IMR-90 (cell line): ENCODE results near the gene GSK3B. TPM values are rescaled to one million over a fixed set of nuclear protein-coding genes. Genes with fewer than 3 reads are reported as not detected.

Source experiments
- ATAC-seq: fragments of 200-7000 bp; cut with Tn5 transposase; 2 replicates; pipeline ENCODE4 v1.9.1; 2020; ENCODE audit warnings: low read depth, mild to moderate bottlenecking, moderate library complexity
- BruUV-seq: library from RNA; stranded (reverse); fragments of 400-500 nt; replicated peaks from 2 replicates; lab custom pipeline; 2021; lab: Mats Ljungman, UMichigan
- CTCF ChIA-PET: fragments of 300-600 bp; formaldehyde crosslinking; extraction: SDS; loops from one replicate; lab custom pipeline; 2021; ENCODE audit warnings: antibody characterized with exemption; lab: Yijun Ruan, JAX
- POLR2A ChIA-PET: fragments of 300-600 bp; sonication (Branson Sonifier 250); formaldehyde crosslinking; loops from one replicate; lab custom pipeline; 2022; ENCODE audit warnings: antibody characterized with exemption; ENCODE audit not compliant: unreplicated experiment; lab: Charles Lee
- DNase-seq: peaks from one replicate; pipeline ENCODE4 v3.0.0; 2013
- H2AFZ ChIP-seq: replicated peaks from 2 replicates; pipeline ENCODE3; 2013; ENCODE audit warnings: low read length, mild to moderate bottlenecking; ENCODE audit not compliant: poor library complexity
- H2AK5ac ChIP-seq: 2 replicates; pipeline ENCODE4 v1.6.1; 2013; ENCODE audit warnings: low read depth, low read length, inconsistent platforms
- H2AK9ac ChIP-seq: replicated peaks from 2 replicates; pipeline ENCODE3; 2013; ENCODE audit warnings: mild to moderate bottlenecking, low read depth, low read length, moderate library complexity; ENCODE audit not compliant: poor library complexity
- H2BK120ac ChIP-seq: 2 replicates; pipeline ENCODE4 v1.6.1; 2013; ENCODE audit warnings: low read depth, low read length, inconsistent platforms
- H2BK15ac ChIP-seq: 3 replicates; pipeline ENCODE4 v1.6.1; 2013; ENCODE audit warnings: low read depth, low read length, inconsistent platforms
- H2BK20ac ChIP-seq: 2 replicates; pipeline ENCODE4 v1.6.1; 2013; ENCODE audit warnings: low read depth, mild to moderate bottlenecking, inconsistent platforms, low read length, moderate library complexity
- H2BK5ac ChIP-seq: 2 replicates; pipeline ENCODE4 v1.6.1; 2013; ENCODE audit warnings: mild to moderate bottlenecking, low read depth, low read length, inconsistent platforms; ENCODE audit not compliant: poor library complexity, severe bottlenecking
- H3K14ac ChIP-seq: replicated peaks from 2 replicates; pipeline ENCODE4 v1.6.1; 2013; ENCODE audit warnings: low read depth, low read length, inconsistent platforms
- H3K18ac ChIP-seq: 2 replicates; pipeline ENCODE4 v1.6.1; 2013; ENCODE audit warnings: low read depth, low read length, control low read depth
- H3K23ac ChIP-seq: 2 replicates; pipeline ENCODE4 v1.6.1; 2013; ENCODE audit warnings: low read depth, low read length, inconsistent platforms
- H3K27ac ChIP-seq: 2 replicates; pipeline ENCODE4 v1.5.1; 2013; ENCODE audit warnings: mild to moderate bottlenecking, control low read depth, low read length; ENCODE audit not compliant: insufficient read depth
- H3K27me3 ChIP-seq: 2 replicates; pipeline ENCODE4 v1.6.1; 2013; ENCODE audit warnings: low read length; ENCODE audit not compliant: control insufficient read depth, insufficient read depth
- H3K36me3 ChIP-seq: 2 replicates; pipeline ENCODE4 v1.6.1; 2013; ENCODE audit warnings: low read length, mixed read lengths; ENCODE audit not compliant: control insufficient read depth, insufficient read depth
- H3K4ac ChIP-seq: 2 replicates; pipeline ENCODE4 v1.6.1; 2013; ENCODE audit warnings: low read depth, low read length, inconsistent platforms
- H3K4me1 ChIP-seq: 2 replicates; pipeline ENCODE4 v1.6.1; 2013; ENCODE audit warnings: low read length, mixed read lengths; ENCODE audit not compliant: control insufficient read depth, insufficient read depth
- H3K4me2 ChIP-seq: 2 replicates; pipeline ENCODE4 v1.6.1; 2013; ENCODE audit warnings: low read depth, mild to moderate bottlenecking, control low read depth, low read length, moderate library complexity
- H3K4me3 ChIP-seq: 2 replicates; pipeline ENCODE4 v1.5.1; 2013; ENCODE audit warnings: low read depth, mild to moderate bottlenecking, control low read depth, low read length, moderate library complexity; ENCODE audit not compliant: insufficient read depth
- H3K56ac ChIP-seq: 2 replicates; pipeline ENCODE4 v1.6.1; 2013; ENCODE audit warnings: low read length, inconsistent platforms; ENCODE audit not compliant: insufficient read depth; ENCODE audit errors: extremely low read depth
- H3K79me1 ChIP-seq, 2 experiments: 2 replicates each; pipeline ENCODE4 v1.6.1; 2013; ENCODE audit warnings: low read length in 2 of 2, inconsistent platforms in 1 of 2, low read depth in 1 of 2
- H3K9ac ChIP-seq: 2 replicates; pipeline ENCODE4 v1.6.1; 2013; ENCODE audit warnings: low read depth, low read length, control low read depth
- H3K9me1 ChIP-seq: 2 replicates; pipeline ENCODE4 v1.6.1; 2013; ENCODE audit warnings: low read length, inconsistent platforms; ENCODE audit not compliant: insufficient read depth
- H3K9me3 ChIP-seq: 2 replicates; pipeline ENCODE4 v1.6.1; 2013; ENCODE audit warnings: low read length; ENCODE audit not compliant: control insufficient read depth, insufficient read depth
- H4K20me1 ChIP-seq: 2 replicates; pipeline ENCODE4 v1.6.1; 2013; ENCODE audit warnings: low read length, inconsistent platforms; ENCODE audit not compliant: insufficient read depth
- H4K5ac ChIP-seq: 2 replicates; pipeline ENCODE4 v1.6.1; 2013; ENCODE audit warnings: mild to moderate bottlenecking, low read depth, low read length, control low read depth
- H4K8ac ChIP-seq, 2 experiments: 2 replicates each; pipeline ENCODE4 v1.6.1; 2013; ENCODE audit warnings: low read depth in 2 of 2, low read length in 2 of 2, control low read depth in 1 of 2, inconsistent platforms in 1 of 2
- H4K91ac ChIP-seq: 2 replicates; pipeline ENCODE4 v1.6.1; 2013; ENCODE audit warnings: low read depth, low read length, inconsistent platforms; ENCODE audit not compliant: insufficient read depth
- BHLHE40 ChIP-seq: fragments of 150-350 bp; IDR thresholded peaks from 2 replicates; pipeline ENCODE4 v1.6.1; 2016; ENCODE audit warnings: mild to moderate bottlenecking, low read depth, low read length
- CEBPB ChIP-seq: IDR thresholded peaks from 2 replicates; pipeline ENCODE4 v1.6.1; 2012; ENCODE audit warnings: low read depth, low read length, improper control_type of control experiment
- CHD1 ChIP-seq: IDR thresholded peaks from 2 replicates; pipeline ENCODE4 v1.6.1; 2012; ENCODE audit warnings: low read depth, low read length, improper control_type of control experiment
- CTCF ChIP-seq: conservative IDR thresholded peaks from 2 replicates; pipeline ENCODE4 v1.5.1; 2012; ENCODE audit warnings: mild to moderate bottlenecking, low read depth, low read length, improper control_type of control experiment
- FOS ChIP-seq: fragments of 150-350 bp; IDR thresholded peaks from 2 replicates; pipeline ENCODE4 v1.6.1; 2016; ENCODE audit warnings: low read depth, low read length
- MAFK ChIP-seq: IDR thresholded peaks from 2 replicates; pipeline ENCODE4 v1.6.1; 2012; ENCODE audit warnings: low read depth, low read length, improper control_type of control experiment
- MAZ ChIP-seq: IDR thresholded peaks from 2 replicates; pipeline ENCODE4 v1.6.1; 2012; ENCODE audit warnings: low read depth, mild to moderate bottlenecking, low read length, improper control_type of control experiment, moderate library complexity, borderline replicate concordance
- MXI1 ChIP-seq: IDR thresholded peaks from 2 replicates; pipeline ENCODE4 v1.6.1; 2012; ENCODE audit warnings: low read depth, mild to moderate bottlenecking, low read length, moderate library complexity, borderline replicate concordance
- NFE2L2 ChIP-seq: fragments of 150-350 bp; IDR thresholded peaks from 2 replicates; pipeline ENCODE4 v1.6.1; 2016; ENCODE audit warnings: low read depth, mild to moderate bottlenecking, low read length
- RAD21 ChIP-seq: IDR thresholded peaks from 2 replicates; pipeline ENCODE4 v1.6.1; 2012; ENCODE audit warnings: low read length, improper control_type of control experiment
- RCOR1 ChIP-seq: IDR thresholded peaks from 2 replicates; pipeline ENCODE4 v1.6.1; 2012; ENCODE audit warnings: mild to moderate bottlenecking, low read length, improper control_type of control experiment; ENCODE audit not compliant: insufficient replicate concordance
- RFX5 ChIP-seq: IDR thresholded peaks from 2 replicates; pipeline ENCODE4 v1.8.0; 2012; ENCODE audit warnings: low read depth, mild to moderate bottlenecking, low read length, moderate library complexity
- USF2 ChIP-seq: fragments of 150-350 bp; IDR thresholded peaks from 2 replicates; pipeline ENCODE4 v1.6.1; 2017; ENCODE audit warnings: mild to moderate bottlenecking, antibody characterized with exemption, low read length, low read depth
- WGBS, 2 experiments: methylation state at CpG; one replicate each; pipeline versions ENCODE4 v1.1.5 to v1.1.7; 2013; ENCODE audit warnings: missing lambda C conversion rate in 2 of 2; ENCODE audit not compliant: insufficient read length in 1 of 2; ENCODE audit errors: extremely low coverage in 2 of 2; 5-methylcytosine and 5-hydroxymethylcytosine counted together
- dilution Hi-C: fragments of 300-500 bp; cut with HindIII; formaldehyde crosslinking; loops from one replicate; pipeline ENCODE4 v1.14.3; 2018; ENCODE audit warnings: low sequenced_read_pairs; ENCODE audit not compliant: unreplicated experiment
- in situ Hi-C: fragments of 300-500 bp; cut with MboI; formaldehyde crosslinking; loops from 3 replicates; pipeline ENCODE4 v1.14.3; 2019; ENCODE audit warnings: low sequenced_read_pairs, inconsistent platforms, mixed read lengths
- intact Hi-C: fragments of 100-400 bp; cut with micrococcal nuclease; formaldehyde crosslinking; loops from 2 replicates; pipeline ENCODE4 v1.10.0; 2022
- polyA plus RNA-seq, 3 experiments: library from polyadenylated mRNA; depleted of rRNA; stranded (reverse); fragments of >200 nt; gene quantifications; 2 replicates each; pipeline ENCODE4 v1.2.3, GENCODE V29; 2012; ENCODE audit warnings: low replicate concordance in 1 of 3
- total RNA-seq: library from RNA; depleted of rRNA; stranded (reverse); fragments of >200 nt; gene quantifications from 2 replicates; pipeline ENCODE4 v1.2.3, GENCODE V29; 2012

GSK3B gene
- total and polyA plus RNA-seq, 2 of the 4 experiments (the other 2 are of a cell fraction) = 19.2 to 33.2 TPM

- TF ChIP-seq BHLHE40 = no peak
Observed at GRCh38 chr3:119781330-119782198, 312.7 kb downstream of the GSK3B start, which contains the start of gene NR1I2 (continued).

- Histone ChIP-seq H4K20me1 (no peaks in the 10 kb centered on the region), H3K9me1 (no peaks in the 10 kb centered on the region), H3K4me1 (no peaks in the 10 kb centered on the region), H2BK120ac (no peak overlapping the region), H3K79me1 (no peaks in the 10 kb centered on the region), H2BK5ac (no peak overlapping the region), H3K4me3 (no peak overlapping the region), H4K5ac (no peak overlapping the region), H3K4me2 (no peak overlapping the region), H4K91ac (no peak overlapping the region), H3K9ac (no peak overlapping the region), H2AK9ac (no peak overlapping the region), H3K9me3 (no peaks in the 10 kb centered on the region; the same call in 1 of the 2 replicates), H2BK15ac (no peak overlapping the region), H3K27me3 (peaks cover 4% of the 10 kb centered on the region), H2BK20ac (no peak overlapping the region), H2AFZ (no peak overlapping the region), H3K4ac (no peak overlapping the region), H3K18ac (no peak overlapping the region), H3K14ac (no peak overlapping the region), H3K23ac (no peak overlapping the region), H3K56ac (no peak overlapping the region), H3K27ac (no peak overlapping the region), H4K8ac (no peak overlapping the region), H3K36me3 (no peaks in the 10 kb centered on the region), H2AK5ac (no peak overlapping the region)
- BruUV-seq = no TSS peak
- ATAC-seq (no peak), DNase-seq (no peak)
- intact Hi-C loops = no loop called here
- no CpG with 5 or more reads among the region's 2 CpGs for WGBS, 2 experiments
- POLR2A ChIA-PET = no interaction called here
- CTCF ChIA-PET = no interaction called here
- dilution Hi-C loops = no loop called here
- in situ Hi-C loops = no loop called here
- no peak for TF ChIP-seq RCOR1
- TF ChIP-seq MXI1 = no peak
- no peak for TF ChIP-seq RFX5
- TF ChIP-seq MAFK = no peak
- no peak for TF ChIP-seq RAD21
- TF ChIP-seq CTCF = no peak
- no peak for TF ChIP-seq MAZ
- no peak for TF ChIP-seq NFE2L2
- TF ChIP-seq FOS = no peak
- TF ChIP-seq BHLHE40 = no peak
- TF ChIP-seq USF2 = no peak
- TF ChIP-seq CEBPB = no peak
- no peak for TF ChIP-seq CHD1
Observed at GRCh38 chr3:119779731-119780383, 314.4 kb downstream of the GSK3B start.
